ENCODE measurements around the gene AGPAT3. TPM values are rescaled to one million over a fixed set of nuclear protein-coding genes. Genes with fewer than 3 reads are reported as not detected.

AGPAT3 gene
- total RNA-seq, 1 donor from 2014 or later: 63.2 TPM

DNA sequence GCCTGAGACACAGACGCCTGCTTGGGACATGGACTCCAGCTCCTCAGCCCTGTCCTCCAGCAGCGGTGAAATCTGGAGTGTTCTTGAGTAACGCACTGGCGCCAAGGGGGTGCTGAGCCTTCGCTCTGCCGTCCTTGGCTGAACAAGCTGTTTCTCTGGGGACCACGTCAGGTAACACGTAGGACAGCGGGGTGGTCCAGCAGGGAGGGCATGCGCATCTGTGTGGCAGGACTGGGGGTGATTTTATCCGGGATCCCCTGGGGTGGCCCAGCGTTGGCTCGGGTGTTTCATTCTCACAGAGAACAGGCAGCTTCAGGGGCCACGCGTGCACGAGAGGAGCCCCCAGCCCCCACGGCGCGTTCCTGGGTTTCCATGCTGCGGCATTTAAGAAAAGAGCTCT, 61.2 kb downstream of the AGPAT3 start:
- Mint-ChIP-seq H3K4me1 (ENCODE audit: unreplicated experiment) (peaks cover 26% of the 10 kb centered on the region), H3K27ac (ENCODE audit: unreplicated experiment) (no peak overlapping the region), H3K27me3 (ENCODE audit: unreplicated experiment) (no peaks in the 10 kb centered on the region), H3K9me3 (ENCODE audit: unreplicated experiment) (no peaks in the 10 kb centered on the region), H3K4me3 (ENCODE audit: unreplicated experiment) (no peak overlapping the region), H3K36me3 (ENCODE audit: unreplicated experiment) (peaks cover 6% of the 10 kb centered on the region)
- DNase-seq (ENCODE audit: extremely low spot score, unreplicated experiment): no peak
- no peak for TF ChIP-seq CTCF (IDR thresholded peaks at IDR 0.05)

- Mint-ChIP-seq H3K4me1 (ENCODE audit: unreplicated experiment) (peaks cover 13% of the 10 kb centered on the region), H3K27ac (ENCODE audit: unreplicated experiment) (no peak overlapping the region), H3K4me3 (ENCODE audit: unreplicated experiment) (no peak overlapping the region), H3K36me3 (ENCODE audit: unreplicated experiment) (peaks cover 6% of the 10 kb centered on the region), H3K27me3 (ENCODE audit: unreplicated experiment) (no peaks in the 10 kb centered on the region), H3K9me3 (ENCODE audit: unreplicated experiment) (no peaks in the 10 kb centered on the region)
- no peak for DNase-seq (ENCODE audit: extremely low spot score, unreplicated experiment)
- TF ChIP-seq CTCF (IDR thresholded peaks at IDR 0.05): no peak
Observed at GRCh38 chr21:43927591-43928221, 62.7 kb downstream of the AGPAT3 start.

DNA sequence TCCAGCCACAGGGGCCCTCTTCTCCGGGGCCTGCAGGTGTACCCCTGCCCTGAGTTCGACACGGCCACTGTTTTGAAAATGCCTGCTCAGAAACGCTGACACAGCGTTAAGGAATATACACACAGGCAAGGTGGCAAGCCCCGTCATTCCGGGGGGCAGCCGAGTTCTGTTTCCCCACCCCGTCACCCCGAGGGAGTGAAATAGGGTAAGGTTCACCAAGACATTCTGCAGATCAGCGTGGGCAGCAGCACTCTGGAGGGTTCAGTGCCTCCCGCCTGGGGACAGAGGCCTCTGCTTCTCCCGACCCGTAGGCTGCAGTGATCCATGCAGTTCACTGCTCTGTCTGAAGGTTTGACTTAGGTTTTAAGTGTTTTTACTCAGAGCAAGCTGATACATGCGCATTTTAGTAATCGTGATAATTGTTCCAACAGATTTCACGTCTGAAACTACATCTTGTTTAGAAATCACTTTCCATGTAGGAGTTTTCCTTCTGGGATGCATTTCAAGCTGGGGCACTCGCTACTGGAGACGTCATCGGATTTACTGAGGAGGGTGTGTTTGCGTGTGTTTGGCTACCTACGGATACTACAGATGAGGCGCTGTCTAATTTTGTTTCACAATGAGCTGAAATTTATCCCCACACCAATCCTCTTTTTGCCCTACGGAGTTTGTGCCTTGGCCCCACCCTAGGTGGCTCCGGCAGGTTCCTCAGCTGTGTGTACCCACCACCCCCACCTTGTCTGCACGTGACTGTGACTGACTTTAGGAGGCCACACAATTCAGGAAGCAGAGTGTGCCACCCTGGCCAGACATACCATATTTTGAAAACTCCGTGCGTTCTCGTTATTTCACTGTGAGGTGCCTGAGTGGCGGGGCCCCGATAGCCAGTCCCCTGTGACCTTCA, 63.5 kb downstream of the AGPAT3 start:
- Mint-ChIP-seq H3K4me1 (ENCODE audit: unreplicated experiment) (peaks cover 6% of the 10 kb centered on the region), H3K27ac (ENCODE audit: unreplicated experiment) (no peak overlapping the region)
- TF ChIP-seq CTCF (IDR thresholded peaks at IDR 0.05): no peak

GRCh38 chr21:43929217-43929971, 64.4 kb downstream of the AGPAT3 start:
- Mint-ChIP-seq H3K4me1 (ENCODE audit: unreplicated experiment) (peaks cover 2% of the 10 kb centered on the region), H3K27me3 (ENCODE audit: unreplicated experiment) (no peaks in the 10 kb centered on the region), H3K36me3 (ENCODE audit: unreplicated experiment) (peaks cover 6% of the 10 kb centered on the region), H3K27ac (ENCODE audit: unreplicated experiment) (no peak overlapping the region), H3K4me3 (ENCODE audit: unreplicated experiment) (no peak overlapping the region), H3K9me3 (ENCODE audit: unreplicated experiment) (no peaks in the 10 kb centered on the region)
- TF ChIP-seq CTCF (IDR thresholded peaks at IDR 0.05): no peak
- no peak for DNase-seq (ENCODE audit: extremely low spot score, unreplicated experiment)

More for the DNA sequence above, 63.5 kb downstream of the AGPAT3 start:
- no peak for DNase-seq (ENCODE audit: extremely low spot score, unreplicated experiment)
- H3K27me3 Mint-ChIP-seq (ENCODE audit: unreplicated experiment): no peaks in the 10 kb centered on the region
- H3K4me3 Mint-ChIP-seq (ENCODE audit: unreplicated experiment): no peak overlapping the region
- no peaks in the 10 kb centered on the region for H3K9me3 Mint-ChIP-seq (ENCODE audit: unreplicated experiment)
- peaks cover 6% of the 10 kb centered on the region for H3K36me3 Mint-ChIP-seq (ENCODE audit: unreplicated experiment)

Data from osteocyte (in vitro differentiated cells).